Glomerular endothelial cell (primary cell): ENCODE measurements around the gene XIRP1. TPM values are rescaled to one million over a fixed set of nuclear protein-coding genes. Genes with fewer than 3 reads are reported as not detected.

ENCODE experiments used
- DNase-seq: peaks from one replicate; pipeline ENCODE4 v3.0.0-alpha.2; 2011; ENCODE audit warnings: low read depth, low spot score; ENCODE audit errors: extremely low read depth
- total RNA-seq: library from RNA; depleted of rRNA; stranded (reverse); fragments of >200 nt; gene quantifications from 2 replicates; pipeline ENCODE4 v1.2.3, GENCODE V29; 2015

The XIRP1 gene
- total RNA-seq, 1 donor from 2014 or later, result not detected

DNA sequence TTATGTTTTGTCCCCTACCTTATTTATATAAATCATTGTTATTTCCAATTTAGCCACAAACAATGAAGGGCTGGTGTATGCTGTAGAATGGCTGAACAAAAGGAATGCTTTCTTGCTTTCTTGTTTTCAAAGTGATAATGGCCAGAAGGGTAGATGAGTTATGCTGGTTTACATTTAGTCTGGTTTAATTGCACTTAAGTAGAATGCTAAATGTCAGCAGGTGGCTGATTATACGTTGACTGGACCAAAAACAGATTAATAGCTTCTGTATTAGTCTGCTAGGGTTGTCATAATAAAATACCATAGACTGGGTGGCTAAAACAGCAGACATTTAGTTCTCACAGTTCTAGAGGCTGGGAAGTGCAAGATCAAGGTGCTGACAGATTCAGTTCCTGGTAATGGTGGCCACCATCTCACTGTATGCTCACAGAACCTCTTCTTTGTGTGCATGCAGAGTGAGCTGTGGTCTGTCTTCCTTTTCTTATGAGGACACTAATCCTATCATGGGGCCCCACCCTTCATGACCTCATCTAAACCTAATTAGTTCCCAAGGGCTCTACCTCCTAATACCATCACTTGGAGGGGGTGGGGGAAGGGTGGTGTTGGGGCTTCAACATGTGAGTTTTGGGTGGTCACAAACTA lies 17.1 kb upstream of the XIRP1 start:
- DNase-seq, result no peak

- DNase-seq, result no peak
Observed at GRCh38 chr3:39208463-39209055, 16.2 kb upstream of the XIRP1 start.

- DNase-seq, result no peak
Observed at GRCh38 chr3:39207361-39208186, 15.2 kb upstream of the XIRP1 start.

DNA sequence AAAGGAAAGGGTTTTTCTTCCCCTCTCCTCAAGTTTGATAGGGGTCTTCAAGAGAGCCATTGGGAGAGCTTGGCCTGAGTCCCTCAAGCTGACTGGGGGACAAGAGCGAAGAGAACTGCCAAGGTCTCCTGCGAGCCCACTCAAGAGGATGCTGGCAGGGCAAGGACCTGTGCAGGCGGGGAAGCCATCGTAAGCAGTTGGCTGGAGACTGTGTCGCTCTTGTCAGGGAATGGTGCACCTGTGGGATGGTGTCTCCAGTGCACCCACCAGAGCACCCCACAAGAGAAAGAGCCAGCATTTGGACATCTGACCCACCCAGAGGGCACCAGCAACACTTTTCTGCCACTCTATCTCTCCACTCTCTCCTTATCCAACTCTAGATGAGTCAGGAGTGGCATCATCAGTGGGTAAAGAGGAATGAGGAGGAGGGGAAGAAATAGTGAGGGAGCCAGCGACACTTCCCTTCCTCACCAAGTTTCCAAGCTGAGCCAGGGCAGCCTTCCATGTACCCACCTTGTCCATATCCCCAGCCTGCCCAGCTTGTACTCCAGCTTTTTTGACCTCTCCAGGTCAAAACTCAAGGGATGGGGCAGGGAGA lies 13.6 kb upstream of the XIRP1 start:
- no peak for DNase-seq

DNA sequence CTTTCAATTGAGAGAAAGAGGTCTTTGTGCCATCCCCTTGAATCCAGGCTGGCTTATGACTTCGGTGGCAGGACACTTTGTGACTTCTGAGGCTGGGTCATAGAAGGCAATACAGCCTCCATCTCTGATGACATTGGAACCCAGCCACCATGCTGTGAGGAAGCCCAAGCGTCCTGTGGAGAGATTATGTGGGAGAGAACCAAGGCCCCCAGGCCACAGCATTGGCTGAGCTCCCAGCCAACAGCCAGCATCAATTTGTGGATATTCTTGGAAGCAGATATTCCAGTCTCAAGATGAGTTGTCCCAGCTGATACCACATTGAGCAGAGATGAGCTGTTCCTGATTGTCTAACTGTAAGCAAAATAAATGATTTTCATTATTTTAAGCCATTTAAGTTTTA lies 12.7 kb upstream of the XIRP1 start:
- no peak for DNase-seq

- DNase-seq, result no peak
Observed at GRCh38 chr3:39203860-39204259, 11.5 kb upstream of the XIRP1 start.

DNA sequence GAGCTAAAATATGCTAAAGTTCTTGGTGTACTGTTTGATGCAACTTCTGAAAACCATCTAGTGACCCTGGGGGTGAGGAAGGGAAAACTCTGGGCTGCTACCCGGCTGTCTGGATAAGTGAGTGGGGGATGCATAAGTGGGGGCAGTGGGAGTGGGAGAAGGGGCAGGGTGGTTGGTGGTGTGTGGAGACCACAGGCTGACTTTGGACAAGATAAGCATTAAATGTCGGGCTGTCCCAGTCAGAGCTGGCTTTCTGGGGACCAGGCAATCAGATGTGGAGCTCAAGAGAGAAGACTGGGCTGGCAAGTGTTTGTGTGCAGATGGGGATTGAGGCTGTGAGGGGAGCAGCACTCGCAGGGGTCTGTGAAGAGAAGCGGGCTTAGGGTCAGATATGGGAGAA lies 11.0 kb upstream of the XIRP1 start:
- no peak for DNase-seq

DNA sequence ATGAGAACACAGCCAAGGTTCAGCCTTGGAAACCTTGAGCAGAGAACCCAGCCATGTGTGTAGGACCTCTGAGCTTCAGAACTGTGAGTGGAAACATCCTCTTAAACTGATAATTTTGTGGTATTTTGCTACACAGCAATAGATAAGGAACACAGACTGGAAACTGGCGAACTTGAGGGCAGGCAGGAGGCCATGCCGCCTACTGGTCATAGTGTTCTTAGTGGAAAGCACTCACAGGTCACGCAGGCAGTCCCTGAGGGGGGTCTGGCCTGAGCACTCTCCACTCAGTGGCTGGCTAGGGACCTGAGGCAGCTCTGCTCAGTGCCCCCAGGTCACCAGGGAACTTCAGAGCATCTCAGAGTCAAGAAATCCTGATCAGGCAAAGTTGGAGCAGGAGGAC lies 9.7 kb upstream of the XIRP1 start:
- DNase-seq, result no peak

GRCh38 chr3:39196671-39197356 lies 4.4 kb upstream of the XIRP1 start:
- no peak for DNase-seq

GRCh38 chr3:39196034-39196433 lies 3.6 kb upstream of the XIRP1 start:
- DNase-seq, result no peak

GRCh38 chr3:39193391-39193790 lies 996 bp upstream of the XIRP1 start:
- DNase-seq, result no peak

DNA sequence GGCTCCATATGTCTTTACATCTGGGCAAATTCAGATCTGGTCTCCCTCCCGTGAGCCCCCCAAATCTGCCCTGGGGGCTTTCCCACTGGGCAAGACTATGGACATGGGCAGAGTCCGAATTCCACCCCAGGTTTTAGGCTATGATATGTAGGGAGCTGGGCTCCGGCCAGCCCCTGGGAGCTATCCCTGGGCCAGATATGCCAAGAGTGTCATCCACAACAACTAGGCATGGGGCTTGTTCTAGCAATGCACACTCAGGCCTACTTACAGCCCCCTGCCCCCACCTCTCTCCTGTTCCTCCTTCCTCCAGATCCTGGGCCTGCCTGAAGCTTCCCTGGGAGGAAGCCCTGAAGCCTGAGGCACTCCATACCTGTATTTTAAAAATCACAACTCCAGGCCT lies 622 bp downstream of the XIRP1 start:
- no peak for DNase-seq

DNA sequence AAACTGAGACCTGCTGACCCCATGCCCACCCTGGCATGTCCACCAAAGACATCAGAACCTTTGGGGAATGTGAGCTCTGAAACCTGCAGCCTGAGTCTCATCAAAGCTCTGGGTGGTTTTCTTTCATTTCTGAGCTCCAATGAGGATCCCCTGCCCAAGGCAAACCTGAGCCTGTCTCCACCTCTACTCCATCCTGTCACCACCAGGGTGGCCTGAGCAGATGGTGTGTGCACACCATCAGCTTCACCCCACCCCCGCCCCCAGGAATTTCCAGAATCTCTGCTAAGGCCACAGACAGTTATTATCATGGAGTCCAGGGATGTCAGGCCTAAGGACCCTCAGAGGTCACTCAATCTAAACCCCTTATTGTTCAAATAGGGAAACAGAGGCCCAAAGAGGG lies 1.3 kb downstream of the XIRP1 start:
- DNase-seq, result no peak

- no peak for DNase-seq
Observed at GRCh38 chr3:39190281-39191025, 1.9 kb downstream of the XIRP1 start.

DNA sequence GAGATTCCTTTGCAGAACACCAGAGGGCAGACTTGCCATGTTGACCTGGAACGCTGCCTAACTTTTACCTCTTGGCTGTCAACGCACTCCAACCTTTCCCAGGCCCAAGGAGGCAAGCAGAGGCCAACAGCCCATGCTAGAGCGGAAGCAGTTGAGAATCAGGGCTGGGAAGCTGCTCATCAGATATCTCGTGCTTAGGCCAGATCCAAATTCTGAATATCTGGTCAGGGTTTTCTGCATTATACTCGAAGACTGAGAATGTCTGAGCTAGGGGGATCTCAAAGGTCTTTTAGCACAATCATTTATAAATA lies 2.5 kb downstream of the XIRP1 start:
- DNase-seq, result no peak

DNA sequence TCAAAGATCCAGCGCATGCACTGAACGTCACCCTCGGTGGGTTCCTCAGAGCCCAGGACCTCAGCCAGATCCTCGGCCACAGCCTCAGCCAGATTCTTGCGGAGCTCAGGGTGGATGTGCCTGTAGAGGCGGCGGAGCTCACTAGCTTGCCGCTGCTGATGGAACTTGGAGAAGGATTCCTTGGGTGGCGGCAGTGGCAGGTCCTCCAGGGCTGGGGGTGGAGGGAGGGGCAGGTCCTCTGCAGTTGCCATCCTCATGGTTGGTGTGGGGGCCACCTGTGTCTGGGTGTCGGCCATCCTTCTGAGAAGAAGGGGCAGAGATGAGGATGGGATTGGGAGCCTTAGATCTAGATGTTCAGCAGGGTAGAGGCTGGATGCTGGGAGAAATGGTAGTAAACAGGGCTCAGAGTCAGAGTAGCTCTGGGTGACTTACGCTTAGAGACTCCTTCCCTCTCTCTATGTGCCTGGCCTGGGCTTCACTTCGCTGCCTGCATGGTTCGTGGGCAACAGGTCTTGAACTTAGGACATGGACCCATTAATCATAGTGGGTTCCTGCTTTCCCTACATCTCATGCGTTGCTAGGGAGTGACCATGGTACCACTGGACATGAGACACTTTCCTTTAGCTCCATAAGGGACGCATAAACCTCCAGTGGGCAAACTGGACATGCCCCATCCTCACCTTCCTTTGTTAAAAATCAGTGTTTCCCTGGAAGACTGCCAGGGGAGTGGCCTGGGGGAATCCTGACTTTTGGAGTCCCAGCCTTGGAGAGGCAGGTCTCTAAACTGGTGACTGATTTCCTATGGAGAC lies 3.0 kb downstream of the XIRP1 start:
- DNase-seq, result no peak

GRCh38 chr3:39188271-39189149 lies 3.9 kb downstream of the XIRP1 start:
- no peak for DNase-seq

- DNase-seq, result no peak
Observed at GRCh38 chr3:39187372-39188155, 4.8 kb downstream of the XIRP1 start.
